ENCODE data around the gene SIX6. TPM values are rescaled to one million over a fixed set of nuclear protein-coding genes. Genes with fewer than 3 reads are reported as not detected.

The SIX6 gene
- total RNA-seq, 1 donor from 2014 or later: not detected

- peaks cover 25% of the 10 kb centered on the region for H3K4me1 Mint-ChIP-seq (ENCODE audit: low read depth)
- peaks cover 82% of the 10 kb centered on the region for H3K27me3 Mint-ChIP-seq (ENCODE audit: low read depth)
- H3K27ac Mint-ChIP-seq (ENCODE audit: unreplicated experiment): no peak overlapping the region
- no peaks in the 10 kb centered on the region for H3K9me3 Mint-ChIP-seq (ENCODE audit: low read depth)
- TF ChIP-seq, protein P1, sequence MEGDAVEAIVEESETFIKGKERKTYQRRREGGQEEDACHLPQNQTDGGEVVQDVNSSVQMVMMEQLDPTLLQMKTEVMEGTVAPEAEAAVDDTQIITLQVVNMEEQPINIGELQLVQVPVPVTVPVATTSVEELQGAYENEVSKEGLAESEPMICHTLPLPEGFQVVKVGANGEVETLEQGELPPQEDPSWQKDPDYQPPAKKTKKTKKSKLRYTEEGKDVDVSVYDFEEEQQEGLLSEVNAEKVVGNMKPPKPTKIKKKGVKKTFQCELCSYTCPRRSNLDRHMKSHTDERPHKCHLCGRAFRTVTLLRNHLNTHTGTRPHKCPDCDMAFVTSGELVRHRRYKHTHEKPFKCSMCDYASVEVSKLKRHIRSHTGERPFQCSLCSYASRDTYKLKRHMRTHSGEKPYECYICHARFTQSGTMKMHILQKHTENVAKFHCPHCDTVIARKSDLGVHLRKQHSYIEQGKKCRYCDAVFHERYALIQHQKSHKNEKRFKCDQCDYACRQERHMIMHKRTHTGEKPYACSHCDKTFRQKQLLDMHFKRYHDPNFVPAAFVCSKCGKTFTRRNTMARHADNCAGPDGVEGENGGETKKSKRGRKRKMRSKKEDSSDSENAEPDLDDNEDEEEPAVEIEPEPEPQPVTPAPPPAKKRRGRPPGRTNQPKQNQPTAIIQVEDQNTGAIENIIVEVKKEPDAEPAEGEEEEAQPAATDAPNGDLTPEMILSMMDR (IDR thresholded peaks at IDR 0.05): no peak
- peak overlapping the region; percentile 40 for H3K4me3 Mint-ChIP-seq (ENCODE audit: unreplicated experiment)
- DNase-seq (ENCODE audit: low spot score): no peak
- peaks cover 2% of the 10 kb centered on the region for H3K36me3 Mint-ChIP-seq (ENCODE audit: low read depth)
Observed at GRCh38 chr14:60509438-60510253, 700 bp downstream of the SIX6 start.

DNA sequence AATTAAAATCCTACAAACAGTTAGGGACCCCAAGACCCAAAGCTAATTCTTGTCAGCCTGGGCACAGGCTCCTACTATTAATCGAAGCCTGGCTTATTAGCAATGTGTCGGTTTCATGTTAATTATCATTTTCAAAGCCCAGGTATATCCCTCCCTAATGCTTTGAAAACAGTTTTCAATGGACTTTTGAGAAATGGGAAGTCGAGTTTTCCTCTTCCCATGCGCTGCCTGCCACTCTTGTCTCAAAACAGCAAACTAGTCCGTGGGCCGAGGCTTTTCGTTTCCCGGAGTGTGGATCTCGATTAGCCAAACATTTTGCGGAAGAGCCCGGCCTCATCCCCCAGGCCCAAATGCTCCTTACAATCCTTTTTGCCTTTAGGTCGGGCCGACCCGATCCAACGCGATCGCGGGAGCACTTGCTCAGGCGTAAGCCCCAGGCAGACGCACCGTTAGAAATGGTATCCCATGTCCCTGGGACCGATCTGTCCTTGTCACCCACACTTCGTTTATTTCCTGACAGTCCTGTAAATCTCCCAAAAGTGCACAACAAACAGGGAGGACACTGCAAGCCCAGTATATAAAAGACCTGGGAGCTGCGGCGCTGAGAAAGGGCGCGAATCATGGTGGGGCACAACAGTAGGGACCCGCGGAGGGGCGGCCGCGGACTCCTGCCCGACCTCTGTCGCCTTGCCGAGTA, 1.5 kb downstream of the SIX6 start:
- H3K4me3 Mint-ChIP-seq (ENCODE audit: unreplicated experiment): no peak overlapping the region
- H3K27me3 Mint-ChIP-seq (ENCODE audit: low read depth): peaks cover 82% of the 10 kb centered on the region
- peak; percentile 65 for DNase-seq (ENCODE audit: low spot score)
- H3K4me1 Mint-ChIP-seq (ENCODE audit: low read depth): peaks cover 27% of the 10 kb centered on the region
- no peak overlapping the region for H3K27ac Mint-ChIP-seq (ENCODE audit: unreplicated experiment)
- no peaks in the 10 kb centered on the region for H3K9me3 Mint-ChIP-seq (ENCODE audit: low read depth)
- TF ChIP-seq, protein P1 (IDR thresholded peaks at IDR 0.05): no peak
- peaks cover 2% of the 10 kb centered on the region for H3K36me3 Mint-ChIP-seq (ENCODE audit: low read depth)

DNA sequence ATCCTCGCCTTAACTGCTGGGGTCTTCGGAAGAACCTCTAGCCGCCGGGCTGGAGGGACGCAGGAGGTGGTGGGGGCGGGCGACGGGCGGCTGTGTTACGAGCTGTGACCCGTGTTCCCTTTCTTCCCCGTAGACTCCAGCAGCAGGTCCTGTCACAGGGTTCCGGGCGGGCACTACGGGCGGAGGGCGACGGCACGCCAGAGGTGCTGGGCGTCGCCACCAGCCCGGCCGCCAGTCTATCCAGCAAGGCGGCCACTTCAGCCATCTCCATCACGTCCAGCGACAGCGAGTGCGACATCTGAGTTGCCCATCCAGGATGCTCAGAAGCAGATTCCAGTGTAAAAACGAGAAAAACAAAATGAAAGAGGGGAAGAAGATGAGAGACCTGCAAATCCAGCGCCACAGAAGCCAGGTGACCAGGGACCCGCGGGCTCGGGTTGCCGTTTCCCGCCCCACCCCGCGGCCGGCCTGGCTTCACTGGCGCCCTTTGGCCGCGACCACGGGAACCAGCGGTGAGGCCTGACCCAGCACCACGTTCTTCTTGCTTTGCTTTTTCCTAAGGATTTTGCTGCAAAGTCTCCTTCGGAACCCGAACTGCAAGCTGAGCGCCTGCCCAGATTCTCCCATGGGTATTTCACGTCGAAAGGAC, 2.1 kb downstream of the SIX6 start:
- TF ChIP-seq, protein P1 (IDR thresholded peaks at IDR 0.05): no peak
- Mint-ChIP-seq H3K4me3 (ENCODE audit: unreplicated experiment) (peak overlapping the region; percentile 8), H3K9me3 (ENCODE audit: low read depth) (no peaks in the 10 kb centered on the region), H3K4me1 (ENCODE audit: low read depth) (peaks cover 27% of the 10 kb centered on the region), H3K27ac (ENCODE audit: unreplicated experiment) (no peak overlapping the region), H3K36me3 (ENCODE audit: low read depth) (peaks cover 5% of the 10 kb centered on the region), H3K27me3 (ENCODE audit: low read depth) (peaks cover 79% of the 10 kb centered on the region)
- DNase-seq (ENCODE audit: low spot score): peak; percentile 59

- Mint-ChIP-seq H3K36me3 (ENCODE audit: low read depth) (peaks cover 8% of the 10 kb centered on the region), H3K27ac (ENCODE audit: unreplicated experiment) (no peak overlapping the region), H3K9me3 (ENCODE audit: low read depth) (no peaks in the 10 kb centered on the region), H3K4me3 (ENCODE audit: unreplicated experiment) (no peak overlapping the region), H3K27me3 (ENCODE audit: low read depth) (peaks cover 80% of the 10 kb centered on the region), H3K4me1 (ENCODE audit: low read depth) (peaks cover 27% of the 10 kb centered on the region)
- no peak for DNase-seq (ENCODE audit: low spot score)
- TF ChIP-seq, protein P1 (IDR thresholded peaks at IDR 0.05): no peak
Observed at GRCh38 chr14:60512126-60512525, 3.2 kb downstream of the SIX6 start.

DNA sequence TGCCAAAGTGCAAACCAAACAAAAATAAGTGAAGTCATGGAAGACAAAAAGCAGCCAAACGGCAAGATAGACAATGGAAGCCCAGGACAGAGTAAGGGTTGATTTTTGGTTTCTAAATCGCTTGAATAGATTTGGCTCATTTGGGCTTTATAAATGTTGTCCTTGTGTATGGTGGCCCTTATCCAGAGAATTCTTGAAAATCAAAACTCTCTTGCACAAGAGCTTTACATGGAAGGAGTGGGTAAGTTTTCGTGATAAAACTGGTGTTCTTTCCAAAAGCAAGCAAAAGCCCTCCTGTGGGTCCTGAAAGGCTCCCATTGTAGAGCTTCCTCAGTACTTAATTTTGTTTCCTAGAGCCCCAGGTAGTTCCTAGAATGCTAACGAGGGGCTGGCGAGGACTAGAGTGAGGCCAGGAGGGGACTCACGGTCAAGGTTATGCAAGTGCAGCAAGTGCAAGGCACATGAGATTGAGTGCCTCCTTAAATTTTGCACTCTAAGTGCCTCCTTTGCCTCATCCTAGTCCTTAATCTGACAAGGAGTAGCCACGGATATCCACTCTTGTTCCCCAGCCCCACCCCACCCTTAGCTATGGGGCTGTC, 4.1 kb downstream of the SIX6 start:
- Mint-ChIP-seq H3K4me3 (ENCODE audit: unreplicated experiment) (no peak overlapping the region), H3K4me1 (ENCODE audit: low read depth) (peaks cover 23% of the 10 kb centered on the region)

More for the DNA sequence above, 4.1 kb downstream of the SIX6 start:
- DNase-seq (ENCODE audit: low spot score): no peak
- TF ChIP-seq, protein P1 (IDR thresholded peaks at IDR 0.05): no peak
- Mint-ChIP-seq H3K9me3 (ENCODE audit: low read depth) (no peaks in the 10 kb centered on the region), H3K36me3 (ENCODE audit: low read depth) (peaks cover 5% of the 10 kb centered on the region), H3K27me3 (ENCODE audit: low read depth) (peaks cover 78% of the 10 kb centered on the region), H3K27ac (ENCODE audit: unreplicated experiment) (no peak overlapping the region)

Data from chondrocyte (in vitro differentiated cells).